ENCODE measurements around the gene SIDT1.

DNA sequence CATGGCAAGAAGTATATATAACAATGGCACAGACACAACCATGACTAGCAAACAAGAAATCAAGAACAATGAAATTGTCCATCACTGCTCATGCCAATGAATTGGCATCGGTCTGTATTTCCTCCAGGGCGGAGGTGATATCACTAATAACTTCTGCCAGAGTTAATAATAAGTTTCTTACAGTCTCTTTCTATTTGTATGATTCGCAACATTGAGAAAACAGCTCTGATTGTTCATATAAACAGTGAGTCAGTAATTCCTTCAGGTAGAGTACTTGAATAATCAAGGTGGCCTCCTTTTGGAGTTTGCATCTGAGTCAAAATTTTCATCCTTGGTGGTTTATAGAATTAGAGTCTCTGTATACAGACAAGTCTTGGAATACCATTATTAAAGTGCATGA, 9.1 kb upstream of the SIDT1 start:
- no peak for TF ChIP-seq POLR2AphosphoS5 (IDR thresholded peaks at IDR 0.05; ENCODE audit: low read depth, low read length)
- no peak for TF ChIP-seq POLR2A (IDR thresholded peaks at IDR 0.05; ENCODE audit: low read depth, low read length)
- no peak for TF ChIP-seq TAF1 (IDR thresholded peaks at IDR 0.05; ENCODE audit: low read depth, low read length)
- TF ChIP-seq SPI1 (IDR thresholded peaks at IDR 0.05; ENCODE audit: low read depth, low read length): no peak
- no peak for TF ChIP-seq PAX5 (IDR thresholded peaks at IDR 0.05; ENCODE audit: insufficient read depth, low read length, severe bottlenecking)
- no peak for TF ChIP-seq POU2F2 (IDR thresholded peaks at IDR 0.05; ENCODE audit: low read depth, low read length)
